ENCODE data around the gene DMD.
"Not testable (repeated sequence)": the region's sequence is repeated elsewhere in the genome, so short reads cannot be mapped to it uniquely, and the experiment has no call there.

DMD gene

GRCh38 chrX:32644476-32645245, 566.7 kb downstream of the DMD start:
- DNase-seq (ENCODE audit: low read depth in 3 of 3, low spot score in 1 of 3) = no peak

GRCh38 chrX:32642283-32642682, 569.1 kb downstream of the DMD start:
- DNase-seq (ENCODE audit: low read depth in 3 of 3, low spot score in 1 of 3) = no peak

- no peak for DNase-seq (ENCODE audit: low read depth in 3 of 3, low spot score in 1 of 3)
Observed at GRCh38 chrX:32618154-32618553, 593.2 kb downstream of the DMD start.

GRCh38 chrX:32614707-32615106, 596.6 kb downstream of the DMD start:
- no peak for DNase-seq (ENCODE audit: low read depth in 3 of 3, low spot score in 1 of 3)

GRCh38 chrX:32599156-32599555, 612.2 kb downstream of the DMD start:
- no peak for DNase-seq (ENCODE audit: low read depth in 3 of 3, low spot score in 1 of 3)

GRCh38 chrX:32598707-32599106, 612.6 kb downstream of the DMD start:
- DNase-seq (ENCODE audit: low read depth in 3 of 3, low spot score in 1 of 3) = no peak

GRCh38 chrX:32597777-32598176, 613.6 kb downstream of the DMD start:
- DNase-seq (ENCODE audit: low read depth in 3 of 3, low spot score in 1 of 3) = no peak

- DNase-seq (ENCODE audit: low read depth in 3 of 3, low spot score in 1 of 3) = no peak
Observed at GRCh38 chrX:32592786-32593185, 618.6 kb downstream of the DMD start.

GRCh38 chrX:32591589-32591988, 619.8 kb downstream of the DMD start:
- no peak for DNase-seq (ENCODE audit: low read depth in 3 of 3, low spot score in 1 of 3)

- DNase-seq (ENCODE audit: low read depth in 3 of 3, low spot score in 1 of 3) = no peak
Observed at GRCh38 chrX:32582729-32583128, 628.6 kb downstream of the DMD start.

GRCh38 chrX:32576885-32577284, 634.5 kb downstream of the DMD start:
- DNase-seq (ENCODE audit: low read depth in 3 of 3, low spot score in 1 of 3) = no peak

GRCh38 chrX:32572644-32573043, 638.7 kb downstream of the DMD start:
- no peak for DNase-seq (ENCODE audit: low read depth in 3 of 3, low spot score in 1 of 3)

GRCh38 chrX:32571579-32571978, 639.8 kb downstream of the DMD start:
- no peak for DNase-seq (ENCODE audit: low read depth in 3 of 3, low spot score in 1 of 3)

GRCh38 chrX:32562261-32562660, 649.1 kb downstream of the DMD start:
- no peak for DNase-seq (ENCODE audit: low read depth in 3 of 3, low spot score in 1 of 3)

- DNase-seq (ENCODE audit: low read depth in 3 of 3, low spot score in 1 of 3) = no peak
Observed at GRCh38 chrX:32545101-32545500, 666.2 kb downstream of the DMD start.

GRCh38 chrX:32538554-32538953, 672.8 kb downstream of the DMD start:
- DNase-seq (ENCODE audit: low read depth in 3 of 3, low spot score in 1 of 3) = no peak

- no peak for DNase-seq (ENCODE audit: low read depth in 3 of 3, low spot score in 1 of 3)
Observed at GRCh38 chrX:32533848-32534247, 677.5 kb downstream of the DMD start.

- DNase-seq (ENCODE audit: low read depth in 3 of 3, low spot score in 1 of 3) = no peak
Observed at GRCh38 chrX:32532262-32532661, 679.1 kb downstream of the DMD start.

- DNase-seq (ENCODE audit: low read depth in 3 of 3, low spot score in 1 of 3) = no peak
Observed at GRCh38 chrX:32530802-32531403, 680.4 kb downstream of the DMD start.

- not testable (repeated sequence) for DNase-seq (ENCODE audit: low read depth in 3 of 3, low spot score in 1 of 3)
Observed at GRCh38 chrX:32528451-32528850, 682.9 kb downstream of the DMD start.

- DNase-seq (ENCODE audit: low read depth in 3 of 3, low spot score in 1 of 3) = no peak
Observed at GRCh38 chrX:32525234-32525633, 686.1 kb downstream of the DMD start.

GRCh38 chrX:32524385-32524784, 687.0 kb downstream of the DMD start:
- no peak for DNase-seq (ENCODE audit: low read depth in 3 of 3, low spot score in 1 of 3)

GRCh38 chrX:32520789-32521188, 690.6 kb downstream of the DMD start:
- no peak for DNase-seq (ENCODE audit: low read depth in 3 of 3, low spot score in 1 of 3)

Measured in stimulated activated CD4-positive, alpha-beta T cell treated with anti-CD3 and anti-CD28 coated beads, TNF-alpha, amount 100 ng/mL, for 1 hour (primary cell).